IMR-90 (cell line): ENCODE data around the gene TBCD. TPM values are rescaled to one million over a fixed set of nuclear protein-coding genes. Genes with fewer than 3 reads are reported as not detected.

ENCODE experiments used
- ATAC-seq: fragments of 200-7000 bp; cut with Tn5 transposase; 2 replicates; pipeline ENCODE4 v1.9.1; 2020; ENCODE audit warnings: low read depth, mild to moderate bottlenecking, moderate library complexity
- BruUV-seq: library from RNA; stranded (reverse); fragments of 400-500 nt; replicated peaks from 2 replicates; lab custom pipeline; 2021; lab: Mats Ljungman, UMichigan
- CTCF ChIA-PET: fragments of 300-600 bp; formaldehyde crosslinking; extraction: SDS; loops from one replicate; lab custom pipeline; 2021; ENCODE audit warnings: antibody characterized with exemption; lab: Yijun Ruan, JAX
- POLR2A ChIA-PET: fragments of 300-600 bp; sonication (Branson Sonifier 250); formaldehyde crosslinking; loops from one replicate; lab custom pipeline; 2022; ENCODE audit warnings: antibody characterized with exemption; ENCODE audit not compliant: unreplicated experiment; lab: Charles Lee
- DNase-seq: peaks from one replicate; pipeline ENCODE4 v3.0.0; 2013
- H2AFZ ChIP-seq: replicated peaks from 2 replicates; pipeline ENCODE3; 2013; ENCODE audit warnings: low read length, mild to moderate bottlenecking; ENCODE audit not compliant: poor library complexity
- H2AK5ac ChIP-seq: 2 replicates; pipeline ENCODE4 v1.6.1; 2013; ENCODE audit warnings: low read depth, low read length, inconsistent platforms
- H2AK9ac ChIP-seq: replicated peaks from 2 replicates; pipeline ENCODE3; 2013; ENCODE audit warnings: mild to moderate bottlenecking, low read depth, low read length, moderate library complexity; ENCODE audit not compliant: poor library complexity
- H2BK120ac ChIP-seq: 2 replicates; pipeline ENCODE4 v1.6.1; 2013; ENCODE audit warnings: low read depth, low read length, inconsistent platforms
- H2BK15ac ChIP-seq: 3 replicates; pipeline ENCODE4 v1.6.1; 2013; ENCODE audit warnings: low read depth, low read length, inconsistent platforms
- H2BK20ac ChIP-seq: 2 replicates; pipeline ENCODE4 v1.6.1; 2013; ENCODE audit warnings: low read depth, mild to moderate bottlenecking, inconsistent platforms, low read length, moderate library complexity
- H2BK5ac ChIP-seq: 2 replicates; pipeline ENCODE4 v1.6.1; 2013; ENCODE audit warnings: mild to moderate bottlenecking, low read depth, low read length, inconsistent platforms; ENCODE audit not compliant: poor library complexity, severe bottlenecking
- H3K14ac ChIP-seq: replicated peaks from 2 replicates; pipeline ENCODE4 v1.6.1; 2013; ENCODE audit warnings: low read depth, low read length, inconsistent platforms
- H3K18ac ChIP-seq: 2 replicates; pipeline ENCODE4 v1.6.1; 2013; ENCODE audit warnings: low read depth, low read length, control low read depth
- H3K23ac ChIP-seq: 2 replicates; pipeline ENCODE4 v1.6.1; 2013; ENCODE audit warnings: low read depth, low read length, inconsistent platforms
- H3K27ac ChIP-seq: 2 replicates; pipeline ENCODE4 v1.5.1; 2013; ENCODE audit warnings: mild to moderate bottlenecking, control low read depth, low read length; ENCODE audit not compliant: insufficient read depth
- H3K27me3 ChIP-seq: 2 replicates; pipeline ENCODE4 v1.6.1; 2013; ENCODE audit warnings: low read length; ENCODE audit not compliant: control insufficient read depth, insufficient read depth
- H3K36me3 ChIP-seq: 2 replicates; pipeline ENCODE4 v1.6.1; 2013; ENCODE audit warnings: low read length, mixed read lengths; ENCODE audit not compliant: control insufficient read depth, insufficient read depth
- H3K4ac ChIP-seq: 2 replicates; pipeline ENCODE4 v1.6.1; 2013; ENCODE audit warnings: low read depth, low read length, inconsistent platforms
- H3K4me1 ChIP-seq: 2 replicates; pipeline ENCODE4 v1.6.1; 2013; ENCODE audit warnings: low read length, mixed read lengths; ENCODE audit not compliant: control insufficient read depth, insufficient read depth
- H3K4me2 ChIP-seq: 2 replicates; pipeline ENCODE4 v1.6.1; 2013; ENCODE audit warnings: low read depth, mild to moderate bottlenecking, control low read depth, low read length, moderate library complexity
- H3K4me3 ChIP-seq: 2 replicates; pipeline ENCODE4 v1.5.1; 2013; ENCODE audit warnings: low read depth, mild to moderate bottlenecking, control low read depth, low read length, moderate library complexity; ENCODE audit not compliant: insufficient read depth
- H3K56ac ChIP-seq: 2 replicates; pipeline ENCODE4 v1.6.1; 2013; ENCODE audit warnings: low read length, inconsistent platforms; ENCODE audit not compliant: insufficient read depth; ENCODE audit errors: extremely low read depth
- H3K79me1 ChIP-seq, 2 experiments: 2 replicates each; pipeline ENCODE4 v1.6.1; 2013; ENCODE audit warnings: low read length in 2 of 2, inconsistent platforms in 1 of 2, low read depth in 1 of 2
- H3K9ac ChIP-seq: 2 replicates; pipeline ENCODE4 v1.6.1; 2013; ENCODE audit warnings: low read depth, low read length, control low read depth
- H3K9me1 ChIP-seq: 2 replicates; pipeline ENCODE4 v1.6.1; 2013; ENCODE audit warnings: low read length, inconsistent platforms; ENCODE audit not compliant: insufficient read depth
- H3K9me3 ChIP-seq: 2 replicates; pipeline ENCODE4 v1.6.1; 2013; ENCODE audit warnings: low read length; ENCODE audit not compliant: control insufficient read depth, insufficient read depth
- H4K20me1 ChIP-seq: 2 replicates; pipeline ENCODE4 v1.6.1; 2013; ENCODE audit warnings: low read length, inconsistent platforms; ENCODE audit not compliant: insufficient read depth
- H4K5ac ChIP-seq: 2 replicates; pipeline ENCODE4 v1.6.1; 2013; ENCODE audit warnings: mild to moderate bottlenecking, low read depth, low read length, control low read depth
- H4K8ac ChIP-seq, 2 experiments: 2 replicates each; pipeline ENCODE4 v1.6.1; 2013; ENCODE audit warnings: low read depth in 2 of 2, low read length in 2 of 2, control low read depth in 1 of 2, inconsistent platforms in 1 of 2
- H4K91ac ChIP-seq: 2 replicates; pipeline ENCODE4 v1.6.1; 2013; ENCODE audit warnings: low read depth, low read length, inconsistent platforms; ENCODE audit not compliant: insufficient read depth
- FOS ChIP-seq: fragments of 150-350 bp; IDR thresholded peaks from 2 replicates; pipeline ENCODE4 v1.6.1; 2016; ENCODE audit warnings: low read depth, low read length
- MXI1 ChIP-seq: IDR thresholded peaks from 2 replicates; pipeline ENCODE4 v1.6.1; 2012; ENCODE audit warnings: low read depth, mild to moderate bottlenecking, low read length, moderate library complexity, borderline replicate concordance
- NFE2L2 ChIP-seq: fragments of 150-350 bp; IDR thresholded peaks from 2 replicates; pipeline ENCODE4 v1.6.1; 2016; ENCODE audit warnings: low read depth, mild to moderate bottlenecking, low read length
- POLR2A ChIP-seq: IDR thresholded peaks from 2 replicates; pipeline ENCODE4 v1.6.1; 2012; ENCODE audit warnings: mild to moderate bottlenecking, low read depth, low read length
- WGBS, 2 experiments: methylation state at CpG; one replicate each; pipeline versions ENCODE4 v1.1.5 to v1.1.7; 2013; ENCODE audit warnings: missing lambda C conversion rate in 2 of 2; ENCODE audit not compliant: insufficient read length in 1 of 2; ENCODE audit errors: extremely low coverage in 2 of 2; 5-methylcytosine and 5-hydroxymethylcytosine counted together
- dilution Hi-C: fragments of 300-500 bp; cut with HindIII; formaldehyde crosslinking; loops from one replicate; pipeline ENCODE4 v1.14.3; 2018; ENCODE audit warnings: low sequenced_read_pairs; ENCODE audit not compliant: unreplicated experiment
- in situ Hi-C: fragments of 300-500 bp; cut with MboI; formaldehyde crosslinking; loops from 3 replicates; pipeline ENCODE4 v1.14.3; 2019; ENCODE audit warnings: low sequenced_read_pairs, inconsistent platforms, mixed read lengths
- intact Hi-C: fragments of 100-400 bp; cut with micrococcal nuclease; formaldehyde crosslinking; loops from 2 replicates; pipeline ENCODE4 v1.10.0; 2022
- polyA plus RNA-seq, 3 experiments: library from polyadenylated mRNA; depleted of rRNA; stranded (reverse); fragments of >200 nt; gene quantifications; 2 replicates each; pipeline ENCODE4 v1.2.3, GENCODE V29; 2012; ENCODE audit warnings: low replicate concordance in 1 of 3
- total RNA-seq: library from RNA; depleted of rRNA; stranded (reverse); fragments of >200 nt; gene quantifications from 2 replicates; pipeline ENCODE4 v1.2.3, GENCODE V29; 2012
- TF ChIP-seq, protein P1 (sequence below): fragments of 150-350 bp; IDR thresholded peaks from 2 replicates; pipeline ENCODE4 v1.6.1; 2017; ENCODE audit warnings: mild to moderate bottlenecking, antibody characterized with exemption, low read length, low read depth

The TBCD gene
- total and polyA plus RNA-seq, 2 of the 4 experiments (the other 2 are of a cell fraction): 21.9 to 54.5 TPM

DNA sequence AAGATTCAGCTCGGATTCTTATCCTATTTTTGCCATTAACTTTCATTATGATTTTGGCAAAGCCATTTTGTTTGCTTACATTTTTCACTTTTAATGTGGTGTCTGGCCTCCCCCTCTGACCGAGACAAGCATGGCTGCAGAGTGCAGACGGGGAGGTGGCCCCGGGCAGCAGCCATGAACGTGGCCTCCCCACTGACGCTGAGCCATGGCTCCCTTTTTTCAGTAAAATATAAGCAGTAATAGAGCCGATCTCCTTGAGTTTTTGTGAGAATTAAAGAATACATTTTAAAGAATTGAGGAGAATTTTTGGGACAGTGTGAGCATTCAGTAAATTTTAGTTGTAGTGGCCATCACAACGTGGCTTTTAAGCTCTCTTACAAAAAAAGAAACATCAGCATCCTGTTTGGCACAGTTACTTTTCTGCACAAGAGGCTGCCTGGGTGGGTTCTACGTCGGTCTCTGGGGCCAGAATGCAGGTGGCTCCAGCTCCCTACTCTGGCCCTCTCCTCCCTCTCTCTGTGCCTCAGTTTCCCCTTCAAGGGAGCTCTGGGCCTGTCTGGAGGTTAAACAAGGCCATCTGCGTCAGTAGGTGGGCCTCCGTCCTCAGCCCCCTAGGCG is 156.8 kb downstream of the TBCD start:
- no peak for ATAC-seq
- Histone ChIP-seq H4K91ac (no peak overlapping the region), H3K4me3 (no peak overlapping the region), H2BK5ac (no peak overlapping the region), H2AFZ (no peak overlapping the region), H3K18ac (no peak overlapping the region), H3K4me2 (no peak overlapping the region), H2AK5ac (no peak overlapping the region), H3K27ac (no peak overlapping the region), H3K14ac (no peak overlapping the region), H2BK20ac (no peak overlapping the region), H3K36me3 (peaks cover 22% of the 10 kb centered on the region), H2AK9ac (no peak overlapping the region), H3K9me1 (no peaks in the 10 kb centered on the region; the same call in 1 of the 2 replicates), H4K8ac (no peak overlapping the region), H3K79me1 (0 out of 4 replicates have a peak, but pooled peaks cover 0 to 2% of the 10 kb centered on the region in 2 experiments), H3K9me3 (no peaks in the 10 kb centered on the region), H3K4ac (no peak overlapping the region), H3K56ac (no peak overlapping the region), H3K9ac (no peak overlapping the region), H4K20me1 (no peaks in the 10 kb centered on the region; the same call in none of the 2 replicates), H3K23ac (no peak overlapping the region), H2BK120ac (no peak overlapping the region), H2BK15ac (no peak overlapping the region), H4K5ac (no peak overlapping the region), H3K4me1 (no peaks in the 10 kb centered on the region), H3K27me3 (no peaks in the 10 kb centered on the region)
- intact Hi-C loops: no loop called here
- DNase-seq: no peak
- TF ChIP-seq MXI1 (no peak), NFE2L2 (no peak), FOS (no peak), POLR2A (no peak)
- TF ChIP-seq, protein P1, sequence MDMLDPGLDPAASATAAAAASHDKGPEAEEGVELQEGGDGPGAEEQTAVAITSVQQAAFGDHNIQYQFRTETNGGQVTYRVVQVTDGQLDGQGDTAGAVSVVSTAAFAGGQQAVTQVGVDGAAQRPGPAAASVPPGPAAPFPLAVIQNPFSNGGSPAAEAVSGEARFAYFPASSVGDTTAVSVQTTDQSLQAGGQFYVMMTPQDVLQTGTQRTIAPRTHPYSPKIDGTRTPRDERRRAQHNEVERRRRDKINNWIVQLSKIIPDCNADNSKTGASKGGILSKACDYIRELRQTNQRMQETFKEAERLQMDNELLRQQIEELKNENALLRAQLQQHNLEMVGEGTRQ: no peak
- WGBS, 2 experiments: no CpG with 5 or more reads among the region's 13 CpGs
- ChIA-PET CTCF (no interaction called here), POLR2A (no interaction called here)
- in situ Hi-C loops: no loop called here
- dilution Hi-C loops: no loop called here
- BruUV-seq: no TSS peak
